Measurements from ENCODE around the gene TMEM259. TPM values are rescaled to one million over a fixed set of nuclear protein-coding genes. Genes with fewer than 3 reads are reported as not detected.

TMEM259 gene
- total RNA-seq, 3 donors from 2014 or later, result 112 to 156 (median 153) TPM

GRCh38 chr19:988081-988480, 32.8 kb downstream of the TMEM259 start:
- H3K4me1 ChIP-seq, result no peaks in the 10 kb centered on the region
- H3K4me3 ChIP-seq, result no peak overlapping the region
- TF ChIP-seq POLR2AphosphoS5 (IDR thresholded peaks at IDR 0.05) (no peak), CTCF (IDR thresholded peaks at IDR 0.05) (no peak), POLR2A (IDR thresholded peaks at IDR 0.05) (no peak)
- no peak overlapping the region for H3K27ac ChIP-seq
- intact Hi-C loops (cut with DNase I; ENCODE audit: low total_unique reads), result loop anchor here (10.0 kb wide), 1 partner anchor 233 kb away; the partner anchor contains the start of gene MISP
- DNase-seq (ENCODE audit: low spot score in 2 of 2), result no peak
- no peaks in the 10 kb centered on the region for H3K36me3 ChIP-seq
- H3K27me3 ChIP-seq, result no peaks in the 10 kb centered on the region
- no peaks in the 10 kb centered on the region for H3K9me3 ChIP-seq

- no peaks in the 10 kb centered on the region for H3K36me3 ChIP-seq
- H3K9me3 ChIP-seq, result no peaks in the 10 kb centered on the region
- no peak for DNase-seq (ENCODE audit: low spot score in 2 of 2)
- no peaks in the 10 kb centered on the region for H3K4me1 ChIP-seq
- no peak overlapping the region for H3K4me3 ChIP-seq
- H3K27ac ChIP-seq, result no peak overlapping the region
- H3K27me3 ChIP-seq, result no peaks in the 10 kb centered on the region
- TF ChIP-seq POLR2A (IDR thresholded peaks at IDR 0.05) (no peak), CTCF (IDR thresholded peaks at IDR 0.05) (no peak), POLR2AphosphoS5 (IDR thresholded peaks at IDR 0.05) (no peak)
- intact Hi-C loops (cut with DNase I; ENCODE audit: low total_unique reads), result loop anchor here (10.0 kb wide), 1 partner anchor 231 kb away; the partner anchor contains the start of gene MISP
Measured at GRCh38 chr19:986083-986482, 34.8 kb downstream of the TMEM259 start.

- Histone ChIP-seq H3K36me3 (no peaks in the 10 kb centered on the region), H3K4me1 (no peaks in the 10 kb centered on the region), H3K4me3 (peak within 1 kb of the TSS; percentile 78 to 100 (median 95)), H3K27me3 (no peaks in the 10 kb centered on the region), H3K27ac (peak within 1 kb of the TSS; percentile 89 to 91), H3K9me3 (no peaks in the 10 kb centered on the region)
- TF ChIP-seq CTCF (IDR thresholded peaks at IDR 0.05) (peak in 2 of 3 donors; percentile 29 to 45), POLR2AphosphoS5 (IDR thresholded peaks at IDR 0.05) (peak; percentile 82 to 92 (median 90)), POLR2A (IDR thresholded peaks at IDR 0.05) (no peak)
- intact Hi-C loops (cut with DNase I; ENCODE audit: low total_unique reads), result loop anchor here (1.0 to 10.0 kb wide), 3 partner anchors 59 to 230 kb away; partner anchors contain the start of genes CFD and MISP
- DNase-seq (ENCODE audit: low spot score in 2 of 2), result peak; percentile 90 to 93
Measured at GRCh38 chr19:984165-984967, 36.6 kb downstream of the TMEM259 start, which contains the start of gene WDR18. WDR18 (plus strand) TSS chr19:984345; CDS start chr19:984354, 9 bp downstream.

- H3K4me3 ChIP-seq, result peak overlapping the region; percentile 21 to 63 (median 47)
- intact Hi-C loops (cut with DNase I; ENCODE audit: low total_unique reads), result loop anchor here (5.0 to 10.0 kb wide), 2 partner anchors 125 to 228 kb away; partner anchors contain the start of genes CFD and MISP
- no peaks in the 10 kb centered on the region for H3K4me1 ChIP-seq
- H3K36me3 ChIP-seq, result no peaks in the 10 kb centered on the region
- H3K27me3 ChIP-seq, result no peaks in the 10 kb centered on the region
- peak overlapping the region in 1 of 2 donors; percentile 61 for H3K27ac ChIP-seq
- peak; percentile 17 to 99 (median 27) for TF ChIP-seq CTCF (IDR thresholded peaks at IDR 0.05)
- TF ChIP-seq POLR2AphosphoS5 (IDR thresholded peaks at IDR 0.05), result no peak
- DNase-seq (ENCODE audit: low spot score in 2 of 2), result peak; percentile 48 to 63
- H3K9me3 ChIP-seq, result no peaks in the 10 kb centered on the region
Measured at GRCh38 chr19:982567-983170, 38.3 kb downstream of the TMEM259 start.
